ENCODE results near the gene RNF121.

The RNF121 gene

DNA sequence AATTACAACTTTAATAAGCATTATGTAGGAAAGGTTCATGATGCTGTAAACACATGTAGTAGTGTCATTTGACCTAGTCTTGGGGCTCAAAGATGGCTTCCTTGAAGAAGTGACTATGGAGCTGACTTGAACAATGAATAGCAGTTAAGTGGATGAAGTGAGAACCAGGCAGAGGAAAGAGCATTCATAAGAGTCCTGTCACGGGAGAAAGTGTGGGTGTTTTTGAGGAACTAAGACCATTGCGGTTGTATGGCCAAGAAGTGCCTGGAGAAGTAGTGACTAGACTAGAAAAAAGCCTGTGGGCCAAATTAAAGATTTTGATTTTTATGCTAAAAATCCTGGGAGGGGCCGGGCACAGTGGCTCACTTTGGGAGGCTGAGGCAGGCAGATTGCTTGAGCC is 62.6 kb downstream of the RNF121 start:
- no peak for DNase-seq

DNA sequence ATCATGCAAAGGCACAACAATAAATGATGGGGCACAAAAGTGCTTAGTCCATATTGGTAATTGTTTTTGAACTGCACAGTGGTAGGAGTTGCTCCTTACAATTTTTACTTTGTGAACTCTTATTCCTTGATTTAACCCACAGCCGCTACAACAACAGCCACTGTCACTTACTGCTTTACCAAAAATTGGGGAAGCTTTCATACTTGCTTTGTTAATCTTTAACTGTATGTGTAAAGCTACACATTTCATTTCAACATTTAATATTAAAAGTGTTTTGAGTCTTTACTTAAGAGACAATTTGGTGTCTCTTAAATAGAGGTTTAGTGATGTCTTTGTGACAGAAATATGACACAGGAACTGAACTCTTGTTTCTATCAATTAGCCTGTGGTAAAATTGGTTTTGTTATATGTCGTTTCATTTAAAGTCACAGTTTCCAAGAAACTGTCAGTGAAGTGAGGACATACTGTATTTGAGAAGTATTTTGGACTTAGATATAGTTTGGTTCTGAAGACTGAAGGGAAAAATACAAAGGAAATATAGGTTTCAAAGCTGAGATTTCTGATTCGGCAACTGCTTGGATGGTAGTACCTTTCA is 63.4 kb downstream of the RNF121 start:
- DNase-seq = no peak

- no peak for DNase-seq
These were observed 65.9 kb downstream of the RNF121 start for GRCh38 chr11:71994786-71995185.

- no peak for DNase-seq
These were observed 67.0 kb downstream of the RNF121 start for GRCh38 chr11:71995726-71996291.

DNA sequence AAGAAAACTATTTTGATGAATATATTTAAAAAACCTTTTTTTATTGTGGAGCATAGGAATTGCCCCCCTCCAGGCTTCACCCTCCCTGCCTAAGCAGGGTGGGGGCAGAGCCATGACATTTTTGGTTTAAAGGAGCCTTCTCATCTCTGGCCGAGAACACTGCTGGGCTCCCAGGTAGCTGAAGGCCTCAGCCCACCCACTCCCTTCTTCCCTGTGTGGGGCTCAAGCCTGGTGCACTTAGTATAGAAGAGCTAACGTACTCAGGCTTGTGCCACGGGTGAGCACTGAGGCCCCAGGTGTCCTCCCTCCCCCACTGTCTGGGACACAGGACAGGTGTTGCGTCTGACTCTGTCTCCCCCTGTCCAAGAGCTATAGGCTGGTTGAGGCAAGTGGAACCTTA is 67.7 kb downstream of the RNF121 start:
- DNase-seq = no peak

DNA sequence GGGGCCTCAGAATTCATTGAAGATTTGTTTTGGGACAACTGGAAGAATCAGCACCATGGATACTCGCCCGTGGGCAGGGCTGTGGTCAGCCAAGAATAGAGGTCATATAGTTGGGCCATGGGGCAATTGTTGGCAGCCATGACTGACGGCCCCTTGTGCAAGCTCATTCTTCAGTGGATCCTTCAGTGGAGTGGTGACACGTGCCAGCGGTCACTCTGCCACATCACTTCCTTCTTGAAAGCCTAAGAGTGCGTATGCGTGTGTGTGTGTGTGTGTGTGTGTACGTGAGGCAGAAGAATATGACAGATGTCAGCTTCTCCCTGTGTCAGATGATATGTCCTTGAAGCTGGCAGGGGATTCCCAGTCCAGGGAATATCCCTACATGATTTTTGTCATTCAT is 68.1 kb downstream of the RNF121 start:
- no peak for DNase-seq

DNA sequence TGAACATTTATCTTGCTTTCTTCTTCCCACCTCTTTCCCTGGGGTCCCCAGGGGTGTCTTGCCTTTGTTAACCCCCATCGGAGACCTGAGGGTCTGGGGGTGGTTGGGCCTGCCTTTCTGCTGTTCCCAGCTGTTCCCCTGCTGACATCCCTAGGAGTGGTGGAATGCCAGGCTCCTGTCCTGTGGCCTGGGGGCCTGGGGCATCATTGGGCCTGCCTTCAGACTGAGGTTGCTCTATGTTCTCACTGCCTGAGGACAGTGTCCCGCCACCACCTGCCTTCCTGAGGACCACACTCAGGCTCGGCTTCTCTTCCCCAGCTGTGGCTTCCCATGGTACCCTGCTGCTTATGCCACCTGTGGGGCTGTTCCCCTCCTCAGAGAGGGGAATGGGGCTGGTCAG is 68.7 kb downstream of the RNF121 start:
- no peak for DNase-seq

GRCh38 chr11:71998061-71998460 is 69.2 kb downstream of the RNF121 start:
- DNase-seq = no peak

- DNase-seq = no peak
These were observed 69.9 kb downstream of the RNF121 start, which contains the start of gene IL18BP for GRCh38 chr11:71998649-71999310. Gene IL18BP, plus strand, starts transcription at chr11:71998909. Its CDS starts 1,076 bp downstream, at chr11:71999985.

DNA sequence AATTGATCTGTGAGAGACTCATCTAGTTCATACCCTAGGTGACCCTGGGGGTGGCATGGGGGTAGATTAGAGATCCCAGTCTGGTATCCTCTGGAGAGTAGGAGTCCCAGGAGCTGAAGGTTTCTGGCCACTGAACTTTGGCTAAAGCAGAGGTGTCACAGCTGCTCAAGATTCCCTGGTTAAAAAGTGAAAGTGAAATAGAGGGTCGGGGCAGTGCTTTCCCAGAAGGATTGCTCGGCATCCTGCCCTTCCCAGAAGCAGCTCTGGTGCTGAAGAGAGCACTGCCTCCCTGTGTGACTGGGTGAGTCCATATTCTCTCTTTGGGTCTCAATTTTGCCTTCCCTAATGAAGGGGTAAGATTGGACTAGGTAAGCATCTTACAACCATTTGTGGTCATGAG is 70.5 kb downstream of the RNF121 start:
- no peak for DNase-seq

- no peak for DNase-seq
These were observed 71.0 kb downstream of the RNF121 start for GRCh38 chr11:71999798-72000197.

- DNase-seq = no peak
These were observed 71.5 kb downstream of the RNF121 start for GRCh38 chr11:72000202-72000867.

GRCh38 chr11:72001285-72001684 is 72.4 kb downstream of the RNF121 start:
- no peak for DNase-seq

GRCh38 chr11:72001834-72002591 is 73.2 kb downstream of the RNF121 start:
- no peak for DNase-seq

DNA sequence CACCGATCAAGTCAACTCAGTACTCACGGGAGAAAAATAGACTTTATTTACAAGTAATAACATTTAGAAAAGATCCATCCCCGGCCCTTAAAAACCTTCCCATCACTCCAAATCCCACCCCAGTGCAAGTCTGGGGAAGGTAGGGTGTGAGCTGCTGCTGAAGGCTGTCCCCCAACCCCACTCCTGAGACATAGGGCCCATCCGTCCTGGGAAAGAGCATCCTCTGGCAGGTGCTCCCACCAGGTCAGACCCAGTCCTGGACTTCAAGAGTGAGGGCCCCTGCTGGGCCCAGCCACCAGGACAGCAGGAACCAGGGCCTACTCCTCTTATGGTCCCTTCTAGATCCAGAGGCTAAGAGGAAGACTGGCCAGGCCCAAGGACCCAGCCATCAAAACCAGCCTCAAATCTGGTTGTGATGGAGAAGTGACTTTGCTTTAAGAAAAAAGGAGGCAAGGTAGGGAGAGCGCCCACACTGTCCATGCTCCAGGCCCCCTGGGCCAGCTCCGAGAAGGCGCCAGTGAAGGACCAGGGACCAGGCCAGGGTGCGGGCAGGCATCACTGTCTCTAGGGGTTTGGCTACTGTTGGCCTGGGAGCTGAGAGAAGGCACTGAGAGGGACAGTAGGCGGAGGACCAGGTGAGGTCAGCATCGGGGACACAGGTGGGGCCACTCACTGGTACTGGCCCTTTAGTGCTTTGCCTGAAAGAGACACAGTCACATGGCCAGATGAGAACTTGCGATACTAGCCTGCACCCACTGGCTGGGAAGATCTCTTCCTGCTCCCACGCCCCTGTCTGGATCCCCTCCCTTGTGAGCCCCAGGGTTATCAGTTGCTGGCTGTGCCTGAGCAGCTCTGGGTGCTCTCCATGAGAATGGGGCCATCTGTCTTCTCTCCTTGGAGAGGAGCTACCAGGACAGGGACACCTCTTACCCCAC is 74.3 kb downstream of the RNF121 start:
- no peak for DNase-seq

GRCh38 chr11:72003776-72004171 is 74.9 kb downstream of the RNF121 start:
- no peak for DNase-seq

GRCh38 chr11:72004515-72005346 is 75.9 kb downstream of the RNF121 start:
- DNase-seq = no peak

- no peak for DNase-seq
These were observed 76.8 kb downstream of the RNF121 start for GRCh38 chr11:72005347-72006260.

DNA sequence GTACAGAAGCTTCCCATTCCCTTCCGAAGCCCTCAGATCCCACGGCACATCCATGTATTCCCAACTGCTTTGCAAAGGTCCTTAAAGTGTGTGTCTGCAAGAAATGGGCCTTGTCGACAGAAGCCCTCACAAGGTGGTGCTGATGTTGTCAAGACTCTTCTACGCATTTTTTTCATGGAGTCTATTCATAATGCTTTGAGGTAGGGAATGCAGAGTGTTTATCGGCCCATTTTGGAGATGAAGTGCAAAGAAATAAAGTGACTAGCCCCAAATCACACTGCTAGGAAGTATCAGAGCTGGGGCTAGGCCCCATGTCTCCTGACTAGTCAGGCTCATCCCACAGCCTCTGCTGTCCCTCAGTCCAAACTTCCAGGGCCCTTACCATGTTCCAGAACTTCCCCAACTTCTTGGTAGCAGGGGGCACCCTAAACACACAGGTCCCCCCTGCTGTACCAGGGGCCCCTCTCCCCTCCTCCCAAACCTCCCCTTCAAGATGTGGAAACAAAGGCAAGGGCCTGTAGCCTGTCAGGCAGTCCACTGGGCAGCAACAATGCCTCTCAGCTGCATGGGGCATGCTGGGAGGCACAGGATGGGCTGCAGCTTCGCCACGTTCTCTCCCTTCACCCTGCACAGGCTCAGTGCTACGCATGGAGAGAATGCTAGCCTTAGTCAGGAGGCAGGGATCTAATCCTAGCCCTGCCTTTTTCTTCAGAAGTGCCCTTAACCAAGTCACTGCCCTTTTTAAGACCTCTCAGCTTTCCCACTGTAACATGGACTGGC is 77.7 kb downstream of the RNF121 start:
- DNase-seq = no peak
